ENCODE data around the gene RAD51B.

RAD51B gene

DNA sequence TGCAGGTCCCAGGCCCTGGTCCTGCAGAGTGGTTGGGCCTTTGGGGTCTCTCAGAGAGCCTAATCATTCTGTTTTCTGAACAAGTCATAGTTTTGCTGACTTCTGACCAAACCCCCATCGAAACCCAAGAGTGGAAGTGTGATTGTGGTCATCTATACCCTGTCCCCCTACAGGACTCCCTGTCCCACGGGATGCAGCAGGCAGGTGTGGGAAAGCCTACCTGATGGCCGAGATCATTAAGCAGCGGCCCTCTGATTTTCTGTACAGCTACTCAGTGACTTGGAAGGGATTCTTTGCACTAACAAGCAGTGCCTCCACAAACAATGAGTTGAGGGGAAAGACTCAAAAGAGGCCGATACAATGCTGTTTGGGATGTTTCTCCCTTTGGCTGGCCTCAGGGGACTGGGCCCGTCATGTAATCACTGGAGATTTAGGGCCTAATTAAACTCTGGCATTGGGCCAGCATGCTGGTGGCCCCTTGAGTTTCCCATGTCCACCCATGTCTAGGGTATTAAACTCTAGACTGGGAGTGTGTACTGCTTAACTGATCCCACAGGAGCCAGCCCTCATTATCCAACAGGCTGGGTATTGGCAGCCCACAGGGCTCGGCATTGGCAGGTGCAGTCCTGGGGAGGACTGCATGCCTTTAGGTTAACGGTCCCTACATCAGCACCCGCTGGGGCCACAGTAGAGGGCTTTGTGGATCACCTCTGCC is 780.5 kb downstream of the RAD51B start:
- no peak for DNase-seq (ENCODE audit: low read depth)

DNA sequence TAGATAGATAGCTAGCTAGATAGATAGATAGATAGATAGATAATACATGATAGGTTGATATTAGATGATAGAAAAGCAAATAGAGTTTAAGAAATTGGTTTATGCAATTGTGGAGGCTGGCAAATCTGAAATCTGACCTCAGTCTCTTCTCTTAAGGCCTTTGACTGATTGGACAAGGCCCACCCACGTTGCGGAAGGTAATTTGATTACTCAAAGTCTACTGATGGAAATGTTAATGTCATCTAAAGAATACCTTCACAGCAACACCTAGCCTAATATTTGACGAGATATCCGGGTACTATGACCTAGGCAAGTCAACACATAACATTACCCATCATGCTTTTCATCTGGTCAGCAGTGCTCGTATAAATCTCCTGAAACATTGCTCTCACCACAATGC is 782.9 kb downstream of the RAD51B start:
- DNase-seq (ENCODE audit: low read depth) = no peak

DNA sequence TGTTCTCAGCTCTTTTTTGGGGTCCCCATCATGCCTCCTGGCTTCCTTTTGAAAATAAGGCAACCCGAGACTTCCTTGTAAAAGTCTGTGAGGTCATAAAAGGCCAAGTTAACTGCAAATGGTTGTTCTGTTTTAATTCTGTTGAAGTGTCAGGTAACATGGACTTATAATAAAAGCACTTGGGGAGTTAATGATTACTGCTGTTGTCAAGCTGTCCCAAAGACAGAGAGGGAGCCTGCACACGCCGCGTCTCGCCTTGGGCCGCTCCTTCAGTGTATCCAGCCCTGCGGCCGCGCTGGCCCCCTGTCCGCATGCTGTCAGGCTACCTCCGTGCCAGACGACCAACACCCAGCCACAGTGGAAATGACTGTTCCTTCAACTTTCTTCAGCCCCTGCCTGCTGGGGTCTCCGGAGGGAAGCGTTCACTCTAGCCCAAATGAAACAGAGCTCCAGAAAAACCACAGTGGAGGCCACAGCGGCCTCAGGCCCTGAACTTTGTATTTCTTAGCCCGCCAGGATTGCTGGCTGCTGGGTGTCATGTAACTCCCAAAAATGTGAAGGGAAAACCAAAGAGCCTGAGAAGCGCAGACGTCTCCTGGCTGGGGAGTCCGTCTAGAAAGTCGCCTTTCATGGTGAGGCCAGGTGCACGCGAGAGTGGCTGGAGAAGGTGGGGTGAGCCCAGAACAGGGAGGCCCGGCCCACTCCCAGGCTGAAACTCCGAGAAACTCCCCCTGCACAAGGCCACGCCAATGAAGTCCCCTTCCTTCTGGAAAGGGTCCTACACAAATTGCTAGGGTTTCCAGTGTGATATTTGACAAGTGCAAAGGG is 784.2 kb downstream of the RAD51B start:
- DNase-seq (ENCODE audit: low read depth) = no peak

DNA sequence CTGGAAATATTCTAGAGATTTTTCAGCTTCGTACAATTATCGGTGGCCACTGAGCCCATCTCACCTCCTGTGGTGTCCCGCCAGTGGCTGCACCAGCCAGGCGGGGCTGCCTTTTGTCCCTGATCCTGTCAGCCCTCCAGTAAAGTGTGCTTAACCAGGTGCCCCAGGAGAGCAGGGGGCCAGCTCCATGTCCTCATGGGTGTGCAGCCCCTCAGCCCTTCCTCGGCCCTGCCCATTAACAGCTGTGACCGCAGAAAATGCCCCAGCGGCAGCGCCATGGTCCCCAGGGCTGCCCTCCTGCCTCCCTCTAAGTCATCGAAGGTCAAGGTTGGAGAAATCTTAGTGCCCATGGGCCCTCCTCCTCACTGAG is 784.8 kb downstream of the RAD51B start:
- no peak for DNase-seq (ENCODE audit: low read depth)

DNA sequence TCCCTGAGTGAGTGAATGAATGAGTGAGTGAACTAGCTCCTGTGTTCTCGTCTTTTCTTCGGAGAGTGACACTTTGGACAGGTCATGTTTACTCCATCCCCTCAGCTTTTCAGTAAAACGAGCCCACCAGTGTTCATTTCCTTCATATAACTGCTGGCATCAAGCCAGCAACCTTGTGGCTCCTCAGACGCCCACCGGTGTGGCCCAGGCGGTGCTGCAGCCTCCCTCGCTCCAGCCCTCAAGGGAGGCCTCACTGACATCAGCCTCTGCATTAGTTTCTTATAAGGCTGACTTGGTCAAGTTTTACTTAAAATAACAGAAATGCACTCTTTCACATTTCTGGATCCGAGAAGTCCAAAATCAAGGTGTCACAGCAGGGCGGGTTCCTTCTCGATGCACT is 785.2 kb downstream of the RAD51B start:
- DNase-seq (ENCODE audit: low read depth) = no peak

DNA sequence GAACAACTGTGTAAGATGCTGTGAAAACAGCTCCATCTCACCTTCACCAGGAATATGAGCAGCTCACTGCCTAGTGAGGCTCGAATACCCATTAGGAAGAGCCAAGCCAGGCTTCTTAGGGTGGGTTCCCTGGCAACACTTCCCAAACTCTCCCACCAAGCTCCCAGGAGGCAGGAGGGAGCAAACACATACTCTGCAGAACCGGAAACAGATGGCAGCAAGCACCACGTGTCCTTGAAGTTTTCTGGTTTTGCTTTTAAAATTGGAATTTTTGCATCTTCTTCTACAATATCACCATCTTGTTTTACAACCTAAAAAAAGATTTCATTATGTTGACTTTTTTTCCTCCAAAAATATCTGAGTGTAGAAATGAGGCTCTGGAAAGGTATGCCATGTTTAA is 786.6 kb downstream of the RAD51B start:
- no peak for DNase-seq (ENCODE audit: low read depth)

DNA sequence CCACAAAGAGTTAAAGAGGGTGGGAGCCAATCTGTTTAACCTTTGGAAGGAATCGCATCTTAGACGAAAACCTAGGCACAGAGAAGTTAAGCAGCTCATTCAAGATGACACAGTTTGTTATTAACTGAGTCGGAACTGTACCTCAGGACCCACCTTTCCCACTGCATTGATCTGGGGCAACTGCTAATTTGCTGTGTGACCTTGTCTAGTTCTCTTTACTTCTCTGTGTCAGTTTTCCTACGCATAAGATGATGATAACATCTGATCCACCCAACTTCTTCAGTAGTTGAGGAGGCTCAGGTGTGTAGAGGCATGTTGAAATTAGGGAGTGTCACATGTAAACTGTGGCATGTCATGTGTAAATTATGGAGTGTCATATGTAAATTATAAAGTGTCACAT is 787.1 kb downstream of the RAD51B start:
- DNase-seq (ENCODE audit: low read depth) = no peak

DNA sequence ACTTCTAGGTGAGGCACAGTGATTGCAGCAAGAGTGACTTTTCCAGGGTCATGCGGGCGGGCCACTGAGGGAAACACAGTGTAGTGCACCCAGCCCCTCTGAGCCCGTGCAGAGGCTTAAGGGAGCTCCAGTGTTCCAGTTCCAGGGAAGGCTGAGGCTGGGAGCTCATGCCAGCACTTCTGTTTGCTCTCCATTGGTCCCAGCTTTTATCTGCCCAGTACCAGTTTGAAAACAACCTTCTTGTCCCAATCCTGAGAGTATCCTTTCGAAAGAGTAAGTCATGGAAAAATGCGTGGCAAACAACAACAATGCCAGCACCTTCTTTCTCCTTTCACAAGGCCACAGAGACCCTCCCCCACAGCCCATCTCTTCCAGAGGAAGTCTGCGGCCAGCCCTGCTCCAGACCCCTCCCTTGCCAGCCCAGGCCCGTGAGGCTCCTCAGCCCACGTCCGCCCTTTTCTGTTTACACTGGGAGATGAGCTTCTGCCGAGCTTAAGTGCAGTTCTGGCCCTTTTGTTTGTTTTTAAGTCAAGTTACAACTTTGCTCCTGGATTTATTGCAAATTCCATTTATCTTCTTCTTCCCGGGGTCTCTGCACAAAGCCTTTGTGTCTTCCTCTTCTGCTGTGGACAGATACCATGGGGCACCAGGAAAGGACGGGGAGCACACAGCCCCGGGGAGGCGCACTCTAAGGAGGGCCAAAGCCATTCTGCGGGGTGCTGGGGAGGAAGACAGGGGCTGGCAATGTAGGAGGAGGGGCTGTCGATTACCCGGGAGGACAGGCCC is 787.7 kb downstream of the RAD51B start:
- no peak for DNase-seq (ENCODE audit: low read depth)

DNA sequence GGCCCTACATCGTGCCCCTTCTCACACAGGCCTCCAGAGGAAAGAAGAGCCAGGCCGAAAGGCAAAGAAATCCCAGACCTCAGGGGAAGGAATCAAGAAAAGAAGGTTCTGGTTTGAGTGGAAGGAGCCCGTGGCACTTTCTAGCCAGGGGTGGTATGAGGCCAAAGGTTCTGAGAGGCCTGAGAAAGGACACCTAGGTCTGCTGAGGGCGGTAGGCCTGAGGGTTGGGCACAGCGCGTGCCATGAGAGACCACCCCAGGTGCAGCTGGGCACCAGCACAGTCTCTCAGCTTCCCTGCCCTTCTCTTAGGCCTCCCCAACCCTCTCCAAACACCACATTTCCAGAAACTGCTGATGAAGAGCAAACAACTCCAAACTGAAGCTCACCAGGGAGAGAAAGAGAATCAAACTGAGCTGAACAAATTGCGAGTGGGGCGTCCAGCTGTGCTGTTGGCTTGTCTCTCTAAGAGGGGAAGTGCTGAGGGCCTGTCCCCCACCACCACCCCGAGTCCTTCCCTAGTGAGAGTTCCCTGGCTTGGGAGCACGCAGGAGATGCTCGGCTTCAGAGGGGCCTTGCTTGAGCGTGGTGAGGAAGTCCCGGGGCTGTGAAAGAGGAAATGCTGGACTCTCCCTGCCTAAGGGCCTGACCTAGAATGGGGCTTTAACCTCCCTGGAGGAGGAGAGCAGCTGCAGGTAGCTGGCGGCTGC is 788.4 kb downstream of the RAD51B start:
- DNase-seq (ENCODE audit: low read depth) = no peak

DNA sequence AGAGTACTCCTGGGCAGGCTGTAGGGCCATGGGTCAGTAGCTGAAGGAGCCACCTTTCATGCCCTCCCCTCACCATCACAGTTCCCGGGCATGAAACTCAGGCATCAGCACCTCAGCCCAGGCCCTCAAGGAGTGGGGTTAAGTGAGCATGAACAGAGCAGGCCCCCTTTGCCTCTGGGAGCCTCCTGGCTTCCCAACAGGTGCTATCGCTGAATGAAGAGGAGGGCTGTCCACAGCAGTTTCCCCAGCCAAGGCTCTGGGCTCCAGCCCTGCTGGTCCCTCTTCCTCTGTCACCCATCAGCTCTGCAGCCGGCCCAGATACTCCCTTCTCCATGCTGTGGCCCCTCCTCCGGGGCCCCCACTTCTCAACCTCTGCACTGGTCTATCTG is 789.0 kb downstream of the RAD51B start:
- DNase-seq (ENCODE audit: low read depth) = no peak

DNA sequence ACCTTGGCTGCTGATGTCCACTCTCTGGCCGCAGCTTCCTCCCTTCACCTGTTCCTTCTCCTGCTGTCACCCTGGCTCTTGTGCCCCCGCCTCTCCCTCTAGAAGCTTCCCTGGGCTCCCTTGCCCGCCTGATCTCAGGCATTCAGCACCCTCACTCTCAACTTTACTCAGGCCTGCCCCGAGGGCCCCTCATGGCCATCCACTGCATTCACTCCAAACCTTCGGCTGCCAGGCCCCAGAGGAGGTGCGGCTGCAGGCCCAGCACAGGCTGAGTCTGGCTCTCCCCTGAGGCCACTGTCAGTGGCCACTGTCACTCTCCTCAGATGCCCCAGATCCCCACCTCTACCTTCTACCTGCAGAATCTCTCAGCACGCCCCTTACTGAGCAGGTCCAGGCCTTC is 789.4 kb downstream of the RAD51B start:
- no peak for DNase-seq (ENCODE audit: low read depth)

DNA sequence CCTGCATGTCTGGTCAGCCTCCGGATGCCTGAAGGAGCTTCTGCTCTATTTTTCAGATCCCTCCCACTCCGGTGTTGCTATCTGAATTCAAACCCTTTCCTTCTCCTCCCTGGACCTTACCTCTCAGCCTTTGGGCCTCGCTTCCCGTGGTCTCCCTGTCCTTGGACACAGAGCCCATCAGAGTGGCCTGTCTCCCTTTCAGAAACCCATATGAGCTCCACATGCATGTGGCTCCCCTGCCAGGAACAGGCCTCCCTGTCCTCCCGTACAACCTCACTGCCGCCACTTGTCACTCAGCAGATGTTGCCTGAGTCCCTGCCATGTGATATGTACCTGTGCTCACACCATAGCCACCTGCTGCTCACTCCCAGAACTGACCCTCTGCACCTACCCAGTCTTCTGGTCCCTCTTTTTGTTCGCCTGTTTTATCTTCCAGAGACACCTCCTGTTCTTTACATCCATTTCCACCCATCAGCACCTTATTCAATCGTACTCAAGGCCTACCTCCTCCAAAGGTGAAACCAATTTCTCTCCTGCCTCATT is 790.7 kb downstream of the RAD51B start:
- DNase-seq (ENCODE audit: low read depth) = no peak

DNA sequence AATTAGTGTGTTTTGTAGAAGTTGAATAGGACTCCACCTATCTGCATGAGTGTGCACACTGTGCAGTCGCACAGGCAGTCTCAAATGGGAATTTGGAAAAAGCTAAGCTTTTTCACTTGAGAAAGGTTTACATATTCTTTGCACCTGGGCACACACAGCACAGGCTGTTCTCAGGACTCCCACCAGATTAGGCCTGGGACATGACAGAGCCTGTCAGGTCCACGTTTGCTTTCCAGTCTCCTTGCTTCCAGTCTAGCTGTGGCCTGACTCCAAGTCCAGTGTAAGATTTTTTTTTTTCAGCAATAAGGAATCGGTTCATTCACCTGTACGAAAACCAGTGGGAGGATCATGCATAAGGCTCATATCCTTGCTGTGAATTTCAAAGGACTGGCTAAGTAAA is 792.0 kb downstream of the RAD51B start:
- DNase-seq (ENCODE audit: low read depth) = no peak

DNA sequence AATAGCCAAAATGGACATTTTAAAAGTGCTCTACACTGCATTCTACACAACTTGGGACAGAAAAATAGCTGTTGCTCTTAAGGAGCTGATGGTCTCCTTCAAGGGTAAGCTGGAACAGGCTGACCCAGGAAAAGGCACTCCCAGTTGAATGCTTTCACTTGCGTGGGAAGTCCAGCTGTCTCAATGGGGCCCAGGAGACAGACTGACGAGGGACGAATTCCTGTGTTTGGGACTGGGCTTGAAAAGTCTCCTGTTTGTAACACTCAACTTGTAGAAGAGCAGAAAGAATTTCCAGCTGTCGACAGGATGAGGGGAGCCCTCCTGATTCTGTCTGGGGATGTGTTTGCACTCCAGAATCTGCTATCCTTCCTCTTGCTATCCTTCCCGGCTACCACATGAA is 792.5 kb downstream of the RAD51B start:
- no peak for DNase-seq (ENCODE audit: low read depth)

DNA sequence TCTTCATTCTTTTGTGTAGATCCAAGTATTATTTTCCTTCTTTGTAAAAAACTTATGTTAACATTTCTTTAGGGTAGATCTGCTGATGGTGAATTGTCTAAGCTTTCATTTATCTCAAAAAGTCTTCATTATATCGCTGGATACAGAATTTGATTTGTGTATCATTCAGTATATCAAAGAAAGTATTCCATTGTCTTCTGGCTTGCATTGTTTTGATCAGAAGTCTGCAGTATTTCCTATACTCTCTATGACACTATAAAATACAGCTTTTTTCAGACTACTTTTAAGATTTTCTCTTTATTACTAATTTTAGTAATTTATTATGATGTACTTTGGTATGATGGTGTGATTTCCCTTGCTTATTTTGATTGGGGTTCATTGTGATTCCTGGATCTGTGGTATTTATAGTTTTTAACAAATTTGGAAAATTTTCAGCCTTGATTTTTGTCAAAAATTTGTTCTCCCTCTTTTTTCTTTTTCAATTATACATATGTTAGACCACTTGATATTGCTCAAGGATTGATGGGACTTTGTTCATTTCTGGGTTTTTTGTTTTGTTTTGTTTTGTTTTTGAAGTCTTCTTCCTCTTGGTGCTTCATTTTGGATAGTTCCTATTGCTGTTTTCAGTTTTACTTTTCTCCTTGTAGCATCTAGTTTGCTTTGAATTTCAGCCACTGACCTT is 796.8 kb downstream of the RAD51B start:
- no peak for DNase-seq (ENCODE audit: low read depth)

DNA sequence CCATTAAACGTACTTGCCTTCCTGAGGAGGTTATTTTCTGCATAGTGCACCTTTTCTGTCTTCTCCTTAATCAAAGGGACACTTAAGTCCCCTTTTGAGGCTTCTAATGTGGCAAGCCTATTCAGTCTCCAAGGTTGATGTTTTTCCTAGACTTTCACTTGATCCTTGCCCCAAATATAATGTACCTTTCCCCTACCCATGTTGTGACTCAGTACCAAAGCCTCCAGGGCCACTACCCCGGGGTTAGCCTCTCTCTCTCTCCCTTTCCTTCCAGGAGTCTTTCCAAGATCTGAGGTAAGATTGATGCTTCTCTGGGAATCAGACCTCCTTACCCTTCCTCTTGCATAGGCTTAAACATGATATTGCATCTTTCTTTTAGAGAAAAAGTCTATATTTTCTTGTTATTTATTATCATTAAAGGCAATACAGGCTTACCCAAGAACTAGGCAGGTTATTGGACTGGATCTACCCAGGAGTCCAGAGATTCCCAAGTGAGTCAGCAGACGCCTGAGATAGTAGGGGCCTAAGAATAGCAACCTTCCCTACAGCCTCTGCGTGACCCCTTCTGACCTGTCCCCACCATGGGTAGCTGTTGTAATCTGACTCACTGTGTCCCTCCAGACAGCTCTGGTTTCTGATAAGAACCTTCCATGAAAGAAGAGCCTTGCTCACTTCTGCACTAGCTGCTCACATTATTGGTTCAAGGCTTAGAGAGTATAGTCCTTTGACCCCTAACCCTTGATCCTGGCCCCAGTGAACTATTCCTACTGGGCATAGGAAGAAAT is 800.4 kb downstream of the RAD51B start:
- peak; percentile 36 for DNase-seq (ENCODE audit: low read depth)

DNA sequence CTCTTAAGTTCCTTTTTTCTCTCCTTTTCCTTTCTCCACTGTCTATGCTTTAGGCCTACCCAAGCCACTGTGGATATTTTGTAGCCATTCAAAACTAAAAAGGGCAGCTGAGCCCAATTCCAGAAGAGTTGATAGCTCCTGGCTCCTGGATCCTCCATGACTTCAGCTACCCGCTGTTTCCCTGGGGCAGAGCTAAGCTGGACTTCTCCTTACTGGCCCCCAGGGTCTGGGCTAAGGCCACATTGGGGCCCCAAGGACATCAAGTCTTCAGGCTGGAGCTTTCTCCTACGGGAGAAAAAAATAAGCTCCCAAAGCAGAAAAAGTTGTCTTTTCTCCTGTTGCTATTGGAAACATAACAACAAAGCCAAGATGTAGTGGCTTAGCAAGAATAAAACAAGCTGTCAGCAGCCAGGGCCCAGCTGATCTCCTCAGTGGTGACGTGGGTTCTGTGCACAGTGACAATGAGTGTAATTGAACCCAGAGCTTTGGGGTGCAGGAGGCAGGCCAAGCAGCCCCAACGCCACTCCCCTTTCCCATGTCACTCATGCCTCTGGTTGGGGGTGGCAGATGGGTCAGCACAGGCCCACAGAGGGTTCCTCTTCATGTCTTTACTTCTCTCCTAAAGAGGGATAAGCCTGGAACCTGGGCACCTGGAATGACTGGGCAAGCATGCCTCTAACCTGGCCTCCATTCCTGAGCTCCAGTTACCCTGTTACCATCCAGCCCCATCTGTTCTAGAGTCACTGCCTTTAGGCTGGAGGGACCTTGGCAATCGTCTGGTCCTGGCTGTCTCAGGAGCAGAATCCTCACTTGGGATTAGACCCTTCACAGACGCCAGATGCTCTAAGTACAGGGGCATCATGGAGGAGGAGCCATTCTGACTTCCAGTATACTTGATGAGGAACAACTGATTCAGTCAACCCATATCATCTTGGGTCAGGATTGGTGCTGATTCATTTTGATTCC is 802.1 kb downstream of the RAD51B start:
- peak; percentile 36 for DNase-seq (ENCODE audit: low read depth)

DNA sequence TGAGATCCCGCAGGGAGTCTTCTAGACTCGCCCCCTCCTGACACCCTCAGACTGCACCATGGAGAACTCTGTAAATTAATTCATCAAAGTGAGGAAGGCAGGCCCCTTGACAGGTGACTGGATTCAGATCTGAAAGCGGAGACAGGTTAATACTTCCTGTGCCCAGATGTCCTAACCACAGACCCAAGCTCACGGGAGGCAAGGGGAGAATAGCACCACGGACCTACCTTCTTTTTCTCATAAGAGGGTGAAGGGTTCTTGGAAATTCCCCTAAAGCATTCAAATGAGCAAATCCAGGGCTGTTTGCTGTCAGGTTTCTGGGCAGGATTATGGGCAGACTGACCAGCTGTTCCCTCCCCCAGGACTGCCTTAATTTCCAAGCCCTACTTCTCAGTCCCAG is 803.3 kb downstream of the RAD51B start:
- DNase-seq (ENCODE audit: low read depth) = no peak

DNA sequence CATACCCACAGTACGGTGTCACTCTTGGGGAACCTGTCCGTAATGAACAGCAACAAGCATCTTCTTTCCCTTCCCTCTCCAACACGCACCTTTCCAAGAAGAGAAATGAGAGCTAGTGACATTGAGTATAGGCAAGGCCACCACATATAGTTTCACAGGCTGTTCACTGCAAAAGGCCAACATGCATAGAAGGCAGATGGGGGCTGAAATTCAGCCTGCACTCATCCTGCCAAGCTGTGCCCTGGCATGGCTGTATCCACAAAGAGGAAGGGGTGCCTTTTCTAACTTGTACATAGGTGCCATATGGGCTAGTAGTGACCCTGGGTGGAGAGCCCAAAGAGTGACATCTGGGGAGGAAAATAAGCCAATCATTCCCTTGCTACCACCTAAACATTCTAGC is 803.7 kb downstream of the RAD51B start:
- DNase-seq (ENCODE audit: low read depth) = no peak
